HepG2 (cell line): Measurements from ENCODE around the gene TCAF1. TPM values are rescaled to one million over a fixed set of nuclear protein-coding genes. Genes with fewer than 3 reads are reported as not detected.

Experiments used
- FOXA1 ChIP-seq, 2 experiments: fragments of 450-650 bp in 1 of 2; sonication (generic) in 1 of 2; formaldehyde crosslinking in 1 of 2; IDR thresholded peaks; 2 replicates each; pipeline versions ENCODE4 v1.4.0 to v1.6.1; 2016 to 2020; ENCODE audit warnings: missing genetic modification reagents in 1 of 2
- LBX2 ChIP-seq: sonication (generic); formaldehyde crosslinking; IDR thresholded peaks from 2 replicates; pipeline ENCODE4 v1.5.0; 2020; ENCODE audit warnings: missing genetic modification reagents, mild to moderate bottlenecking, borderline replicate concordance
- MEIS2 ChIP-seq: sonication (generic); formaldehyde crosslinking; IDR thresholded peaks from 2 replicates; pipeline ENCODE4 v1.9.0; 2021; ENCODE audit warnings: mild to moderate bottlenecking, missing genetic modification reagents
- NFIB ChIP-seq: sonication (generic); formaldehyde crosslinking; IDR thresholded peaks from 2 replicates; pipeline ENCODE4 v1.9.0; 2021; ENCODE audit warnings: missing genetic modification reagents, mild to moderate bottlenecking, borderline replicate concordance
- NR3C1 ChIP-seq: sonication (generic); formaldehyde crosslinking; IDR thresholded peaks from 2 replicates; pipeline ENCODE4 v1.4.0; 2020; ENCODE audit warnings: missing genetic modification reagents
- PATZ1 ChIP-seq: sonication (generic); formaldehyde crosslinking; IDR thresholded peaks from 2 replicates; pipeline ENCODE4 v1.4.0; 2020; ENCODE audit warnings: missing genetic modification reagents
- SMC3 ChIP-seq: IDR thresholded peaks from 2 replicates; pipeline ENCODE4 v1.6.1; 2011; ENCODE audit warnings: low read length, improper control_type of control experiment
- SP2 ChIP-seq: sonication (generic); formaldehyde crosslinking; IDR thresholded peaks from 2 replicates; pipeline ENCODE4 v1.5.1; 2020; ENCODE audit warnings: mild to moderate bottlenecking, missing genetic modification reagents
- U2AF1 ChIP-seq: fragments of 200-400 bp; formaldehyde crosslinking; optimal IDR thresholded peaks from 2 replicates; pipeline ENCODE3; 2017; ENCODE audit warnings: mild to moderate bottlenecking, low read depth, low read length
- XBP1 ChIP-seq: sonication (generic); formaldehyde crosslinking; IDR thresholded peaks from 2 replicates; pipeline ENCODE4 v1.5.0; 2020; ENCODE audit warnings: missing genetic modification reagents
- ZGPAT ChIP-seq: IDR thresholded peaks from 2 replicates; pipeline ENCODE4 v1.6.1; 2016; ENCODE audit warnings: mild to moderate bottlenecking
- ZNF318 ChIP-seq: sonication (generic); formaldehyde crosslinking; IDR thresholded peaks from 2 replicates; pipeline ENCODE4 v1.4.0; 2020; ENCODE audit warnings: mild to moderate bottlenecking, missing genetic modification reagents
- ZNF710 ChIP-seq: sonication (generic); formaldehyde crosslinking; IDR thresholded peaks from 2 replicates; pipeline ENCODE4 v1.5.0; 2020; ENCODE audit warnings: mild to moderate bottlenecking, missing genetic modification reagents, borderline replicate concordance
- ZNF792 ChIP-seq: IDR thresholded peaks from 2 replicates; pipeline ENCODE4 v1.6.1; 2016
- polyA plus RNA-seq, 8 experiments: library from polyadenylated mRNA; depleted of rRNA in 3 of 8; stranded (reverse) in 7 of 8; unstranded in 1 of 8; fragments of >200 nt; fragmentation: Illumina TruSeq in 4 of 8; extraction: Trizol in 4 of 8; gene quantifications; 2 replicates each; pipeline versions ENCODE4 v1.2.1 to v1.2.3, GENCODE V29; 2011 to 2016; ENCODE audit warnings: low read depth in 4 of 8, missing spikeins in 1 of 8, mixed read lengths in 1 of 8; ENCODE audit not compliant: insufficient read depth in 1 of 8
- total RNA-seq, 5 experiments: library from RNA; depleted of rRNA; stranded (reverse); fragments of >200 nt; fragmentation: Illumina TruSeq; extraction: Trizol; gene quantifications; 2 replicates each; pipeline ENCODE4 v1.2.3, GENCODE V29; 2016; ENCODE audit warnings: low read depth in 1 of 5

The TCAF1 gene
- total and polyA plus RNA-seq, 2 of the 13 experiments (the other 11 are each of a cell fraction or from before 2014, with no cell fraction given) = 36.2 to 101 TPM

GRCh38 chr7:143900230-143900766 is 1.7 kb downstream of the TCAF1 start (continued):
- TF ChIP-seq ZNF318 (no peak), ZNF710 (CRISPR knock-in tag) (no peak; the same call in 1 of the 2 replicates), ZGPAT (peak; percentile 86), PATZ1 (CRISPR knock-in tag) (peak; percentile 81), SMC3 (peak; percentile 31; the same call in 1 of the 2 replicates), FOXA1 (IDR thresholded peaks at IDR 0.05) (no peak), FOXA1 (CRISPR knock-in tag; IDR thresholded peaks at IDR 0.05) (peak; percentile 90), LBX2 (CRISPR knock-in tag) (no peak), XBP1 (CRISPR knock-in tag) (no peak), SP2 (CRISPR knock-in tag) (no peak), U2AF1 (no peak), NFIB (CRISPR knock-in tag) (no peak), NR3C1 (CRISPR knock-in tag) (no peak), MEIS2 (CRISPR knock-in tag) (peak; percentile 29; the same call in 1 of the 2 replicates), ZNF792 (CRISPR knock-in tag) (peak; percentile 51; the same call in 1 of the 2 replicates)
